ENCODE data around the gene SMIM11. TPM values are rescaled to one million over a fixed set of nuclear protein-coding genes. Genes with fewer than 3 reads are reported as not detected.

Gene SMIM11
- total and polyA plus RNA-seq, 2 of the 8 experiments (the other 6 are each of a cell fraction or from before 2014, with no cell fraction given): 1.0 to 3.2 TPM

- TF ChIP-seq MAX (IDR thresholded peaks at IDR 0.05) (no peak), EZH2 (IDR thresholded peaks at IDR 0.05; ENCODE audit: low read depth, low read length, severe bottlenecking) (no peak), POLR2AphosphoS5 (IDR thresholded peaks at IDR 0.05; ENCODE audit: low read depth, low read length) (no peak)
Observed at GRCh38 chr21:34335316-34335715, 40.0 kb upstream of the SMIM11 start (continued).

Data from H1 (cell line).